Measurements from ENCODE around the gene KCNAB1. TPM values are rescaled to one million over a fixed set of nuclear protein-coding genes. Genes with fewer than 3 reads are reported as not detected.

KCNAB1 gene
- total RNA-seq, 1 experiment from 2014 or later: not detected

GRCh38 chr3:156297582-156297981 is 177.2 kb downstream of the KCNAB1 start:
- H3K27ac ChIP-seq (ENCODE audit: low read depth, low read length, poor library complexity, severe bottlenecking): no peak overlapping the region
- no TSS peak for BruUV-seq (replicated peaks)
- intact Hi-C loops (cut with micrococcal nuclease; ENCODE audit: unreplicated experiment): no loop called here

GRCh38 chr3:156298014-156298413 is 177.6 kb downstream of the KCNAB1 start:
- H3K27me3 ChIP-seq (replicated peaks; ENCODE audit: insufficient read depth, low read depth, low read length, poor library complexity): peaks cover 4% of the 10 kb centered on the region
- ChIA-PET POLR2A (ENCODE audit: low non-redundant PET) (no interaction called here), CTCF (no interaction called here)
- H3K36me3 ChIP-seq (ENCODE audit: insufficient read depth, low read length, poor library complexity, severe bottlenecking): no peaks in the 10 kb centered on the region
- no peak for DNase-seq (ENCODE audit: low spot score)
- H3K9me3 ChIP-seq (ENCODE audit: low read depth, low read length, poor library complexity, severe bottlenecking): no peaks in the 10 kb centered on the region
- no TSS peak for BruUV-seq (replicated peaks)
- no peaks in the 10 kb centered on the region for H3K4me1 ChIP-seq (ENCODE audit: insufficient read depth, low read length, poor library complexity, severe bottlenecking)
- H3K27ac ChIP-seq (ENCODE audit: low read depth, low read length, poor library complexity, severe bottlenecking): no peak overlapping the region
- no peak for TF ChIP-seq CTCF (conservative IDR thresholded peaks at IDR 0.05; ENCODE audit: low read depth, low read length)
- no peak for TF ChIP-seq EZH2 (IDR thresholded peaks at IDR 0.05; ENCODE audit: borderline replicate concordance, low read depth, low read length, poor library complexity, severe bottlenecking)
- intact Hi-C loops (cut with micrococcal nuclease; ENCODE audit: unreplicated experiment): no loop called here
- no peak overlapping the region for H3K4me3 ChIP-seq (ENCODE audit: low read depth, low read length, poor library complexity, severe bottlenecking)

More at GRCh38 chr3:156297582-156297981, 177.2 kb downstream of the KCNAB1 start:
- no peak for TF ChIP-seq CTCF (conservative IDR thresholded peaks at IDR 0.05; ENCODE audit: low read depth, low read length)
- TF ChIP-seq EZH2 (IDR thresholded peaks at IDR 0.05; ENCODE audit: borderline replicate concordance, low read depth, low read length, poor library complexity, severe bottlenecking): no peak
- DNase-seq (ENCODE audit: low spot score): no peak
- Histone ChIP-seq H3K9me3 (ENCODE audit: low read depth, low read length, poor library complexity, severe bottlenecking) (no peaks in the 10 kb centered on the region), H3K4me1 (ENCODE audit: insufficient read depth, low read length, poor library complexity, severe bottlenecking) (no peaks in the 10 kb centered on the region), H3K4me3 (ENCODE audit: low read depth, low read length, poor library complexity, severe bottlenecking) (no peak overlapping the region), H3K36me3 (ENCODE audit: insufficient read depth, low read length, poor library complexity, severe bottlenecking) (no peaks in the 10 kb centered on the region), H3K27me3 (replicated peaks; ENCODE audit: insufficient read depth, low read depth, low read length, poor library complexity) (peaks cover 8% of the 10 kb centered on the region)
- CTCF ChIA-PET: interaction anchor here (0.7 kb wide), 1 partner anchor 122 kb away, joined by 14 read pairs; no protein-coding TSS in a partner anchor
- POLR2A ChIA-PET (ENCODE audit: low non-redundant PET): no interaction called here

GRCh38 chr3:156298938-156299337 is 178.6 kb downstream of the KCNAB1 start:
- Histone ChIP-seq H3K9me3 (ENCODE audit: low read depth, low read length, poor library complexity, severe bottlenecking) (no peaks in the 10 kb centered on the region), H3K36me3 (ENCODE audit: insufficient read depth, low read length, poor library complexity, severe bottlenecking) (no peaks in the 10 kb centered on the region), H3K4me3 (ENCODE audit: low read depth, low read length, poor library complexity, severe bottlenecking) (no peak overlapping the region), H3K27ac (ENCODE audit: low read depth, low read length, poor library complexity, severe bottlenecking) (no peak overlapping the region), H3K27me3 (replicated peaks; ENCODE audit: insufficient read depth, low read depth, low read length, poor library complexity) (no peaks in the 10 kb centered on the region), H3K4me1 (ENCODE audit: insufficient read depth, low read length, poor library complexity, severe bottlenecking) (no peaks in the 10 kb centered on the region)
- CTCF ChIA-PET: no interaction called here
- BruUV-seq (replicated peaks): no TSS peak
- no peak for DNase-seq (ENCODE audit: low spot score)
- TF ChIP-seq EZH2 (IDR thresholded peaks at IDR 0.05; ENCODE audit: borderline replicate concordance, low read depth, low read length, poor library complexity, severe bottlenecking): no peak
- TF ChIP-seq CTCF (conservative IDR thresholded peaks at IDR 0.05; ENCODE audit: low read depth, low read length): no peak
- POLR2A ChIA-PET (ENCODE audit: low non-redundant PET): no interaction called here
- intact Hi-C loops (cut with micrococcal nuclease; ENCODE audit: unreplicated experiment): no loop called here
